GM18498 (cell line): Measurements from ENCODE around the gene SRSF8.
A peak's percentile ranks its signal among the peaks of the same experiment; 100 is the strongest.
"Not testable (repeated sequence)": the region's sequence is repeated elsewhere in the genome, so short reads cannot be mapped to it uniquely, and the experiment has no call there.

Source experiments
- ATAC-seq: cut with Tn5 transposase; IDR thresholded peaks from one replicate; pipeline ENCODE4 v1.9.1; 2021; ENCODE audit warnings: mild to moderate bottlenecking, moderate library complexity; ENCODE audit not compliant: unreplicated experiment

Gene SRSF8

DNA sequence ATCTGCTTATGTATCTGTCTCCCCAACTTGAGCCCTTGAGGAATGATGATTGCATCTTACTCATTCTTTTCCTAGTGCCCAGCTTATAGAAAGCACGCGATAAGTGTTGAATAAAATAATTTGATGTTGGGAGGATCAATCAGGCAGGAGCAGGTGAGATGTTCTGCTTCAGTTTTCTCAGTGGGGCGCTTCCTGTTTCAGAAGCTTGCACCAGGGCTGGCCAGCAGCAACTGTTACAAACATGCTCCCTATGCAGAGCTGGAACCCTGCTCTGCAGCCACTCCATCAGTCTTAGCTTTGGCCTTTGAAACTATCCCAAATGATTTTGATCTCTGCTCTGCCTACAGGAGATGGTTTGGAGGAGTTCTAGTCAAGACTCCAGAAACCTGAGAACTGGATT lies 26.8 kb downstream of the SRSF8 start:
- no peak for ATAC-seq

GRCh38 chr11:95095858-95096587 lies 29.3 kb downstream of the SRSF8 start:
- peak; percentile 84 for ATAC-seq

- no peak for ATAC-seq
Observed at GRCh38 chr11:95097209-95097608, 30.5 kb downstream of the SRSF8 start.

GRCh38 chr11:95098826-95099225 lies 32.1 kb downstream of the SRSF8 start:
- ATAC-seq: no peak

DNA sequence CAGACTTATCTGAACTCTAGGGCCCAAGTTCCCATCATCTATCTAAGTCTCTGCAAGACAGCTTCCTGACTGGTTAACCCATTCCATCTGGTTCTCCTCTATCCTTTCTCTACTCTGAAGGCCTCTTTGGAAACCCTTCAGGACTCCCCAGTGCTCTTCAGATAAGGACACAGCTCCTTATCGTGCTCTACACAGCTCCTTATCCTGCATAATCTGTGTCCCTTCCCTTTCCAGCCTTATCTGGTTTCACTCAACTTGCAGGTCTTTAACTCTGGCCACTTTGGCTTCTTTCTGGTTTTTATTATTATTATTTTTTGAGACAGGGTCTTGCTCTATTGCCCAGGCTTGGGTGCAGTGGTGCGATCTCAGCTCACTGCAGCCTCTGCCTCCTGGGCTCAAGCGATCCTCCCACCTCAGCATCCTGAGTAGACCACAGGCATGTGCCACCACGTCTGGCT lies 33.5 kb downstream of the SRSF8 start:
- no peak for ATAC-seq

- ATAC-seq: no peak
Observed at GRCh38 chr11:95100856-95101507, 34.3 kb downstream of the SRSF8 start.

DNA sequence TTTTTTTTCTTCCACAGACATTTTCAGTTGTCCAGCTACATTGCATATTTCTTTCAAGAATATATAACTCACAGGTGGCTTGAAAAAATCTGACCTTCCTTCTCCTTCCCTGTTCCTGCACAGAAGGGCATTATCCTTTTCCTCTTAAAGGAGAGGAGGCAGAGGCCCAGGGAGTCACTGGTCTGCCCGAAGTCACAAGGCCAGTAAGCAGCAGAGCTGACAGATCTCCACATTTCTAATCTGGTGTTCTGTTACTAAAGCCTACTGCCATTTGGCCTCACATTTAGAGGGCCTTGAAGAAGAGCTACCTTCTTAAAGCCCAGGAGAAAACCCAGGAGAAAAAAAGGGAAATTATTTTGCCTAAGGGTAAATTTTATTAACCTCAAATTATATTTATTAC lies 35.2 kb downstream of the SRSF8 start:
- no peak for ATAC-seq

- ATAC-seq: no peak
Observed at GRCh38 chr11:95102733-95103132, 36.0 kb downstream of the SRSF8 start.

DNA sequence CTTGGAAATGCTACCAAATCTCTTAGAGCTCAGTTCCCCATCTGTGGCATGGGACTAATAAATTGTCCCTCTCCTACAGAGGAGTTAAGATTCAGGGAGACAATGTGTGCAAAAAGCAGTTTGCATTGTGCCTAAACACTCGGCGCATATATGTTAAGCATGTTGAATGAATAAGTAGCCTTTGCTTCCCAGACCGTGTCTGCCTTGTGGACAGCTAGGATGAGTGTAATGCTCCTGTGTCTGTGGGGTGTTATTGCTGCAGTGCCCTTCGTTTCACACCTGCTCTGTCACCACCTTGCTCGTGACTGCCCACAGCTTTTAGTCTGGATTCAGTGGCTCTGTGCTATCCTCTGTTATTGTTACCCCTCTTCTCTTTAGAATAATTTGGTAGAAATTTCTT lies 37.0 kb downstream of the SRSF8 start:
- no peak for ATAC-seq

DNA sequence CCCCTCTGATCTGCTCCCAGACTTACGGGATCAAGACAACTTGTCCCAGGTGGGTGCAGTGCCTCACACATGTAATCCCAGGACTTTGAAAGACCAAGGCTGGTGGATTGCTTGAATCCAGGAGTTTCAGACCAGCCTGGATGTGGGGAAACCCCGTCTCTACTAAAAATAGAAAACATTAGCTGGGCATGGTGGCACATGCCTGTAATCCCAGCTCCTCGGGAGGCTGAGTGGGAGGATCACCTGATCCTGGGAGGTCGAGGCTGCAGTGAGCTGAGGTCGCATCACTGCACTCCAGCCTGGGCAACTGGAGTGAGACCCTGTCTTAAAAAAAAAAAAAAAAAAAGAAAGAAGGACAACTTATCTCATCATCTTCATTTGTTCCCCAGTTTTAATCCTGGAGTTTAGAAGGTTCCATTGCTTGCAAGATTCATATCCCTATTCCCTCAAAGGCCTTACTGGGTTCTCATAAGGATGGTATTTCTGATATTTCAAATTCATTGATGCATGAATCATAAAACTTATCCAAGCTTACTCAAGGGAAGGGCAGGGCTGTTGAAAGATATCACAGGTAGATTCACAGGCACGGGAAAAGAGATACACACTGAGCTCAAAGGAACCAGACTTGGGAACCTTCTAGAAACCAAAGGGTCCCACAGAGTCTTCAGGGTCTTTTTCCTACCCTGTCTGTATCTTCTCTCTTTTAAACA lies 37.6 kb downstream of the SRSF8 start:
- ATAC-seq: no peak

DNA sequence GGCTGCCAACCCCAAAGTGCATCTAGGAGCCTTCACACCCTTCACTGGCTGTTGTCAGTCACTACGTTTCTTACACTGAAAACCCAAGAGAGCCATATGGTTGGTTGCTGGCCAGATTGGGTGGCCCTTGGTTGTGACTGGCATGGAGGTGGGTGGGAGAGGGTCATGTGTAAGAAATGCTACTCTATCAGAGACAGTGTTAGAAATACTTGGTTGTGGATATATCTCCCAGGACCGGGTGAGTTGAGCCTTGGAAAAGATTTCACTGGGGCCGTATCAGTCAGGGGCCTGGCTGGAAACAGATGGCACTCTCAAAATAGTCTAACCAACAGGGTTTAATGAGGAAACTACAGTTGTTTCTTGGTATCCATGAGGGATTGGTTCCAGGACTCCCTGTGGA lies 38.1 kb downstream of the SRSF8 start:
- no peak for ATAC-seq

GRCh38 chr11:95108159-95108611 lies 41.5 kb downstream of the SRSF8 start:
- ATAC-seq: no peak

GRCh38 chr11:95108671-95109551 lies 42.2 kb downstream of the SRSF8 start:
- no peak for ATAC-seq

- not testable (repeated sequence) for ATAC-seq
Observed at GRCh38 chr11:95111471-95111870, 44.8 kb downstream of the SRSF8 start.

DNA sequence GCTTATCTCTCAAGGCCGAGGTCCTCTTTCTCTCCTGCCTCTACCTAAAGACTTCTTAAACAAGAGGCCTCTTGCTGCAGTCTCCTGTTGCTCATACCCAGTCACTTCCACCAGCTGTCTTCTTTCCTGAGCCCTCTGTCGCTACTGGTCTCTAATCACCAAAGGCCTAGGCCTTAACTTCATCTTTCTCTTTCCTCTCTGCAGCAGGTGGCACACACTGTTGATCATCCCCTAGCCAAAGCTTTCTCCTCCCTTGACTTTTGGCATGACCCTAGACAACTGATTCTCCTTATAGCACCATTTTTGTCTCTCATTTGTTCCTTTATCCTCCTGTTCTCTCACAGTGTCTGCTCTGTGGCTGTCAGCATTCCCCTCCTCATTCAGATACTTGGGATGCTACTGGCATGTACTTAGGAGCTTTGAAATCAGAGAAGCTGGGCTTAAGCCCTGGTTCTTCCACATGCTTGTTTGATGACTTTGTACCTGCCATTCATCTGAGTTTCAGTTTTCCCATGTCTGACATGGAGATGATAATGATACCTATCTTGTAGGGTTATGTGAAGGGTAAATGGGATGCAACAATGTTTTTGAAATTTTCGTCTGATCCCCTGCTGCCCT lies 45.3 kb downstream of the SRSF8 start:
- ATAC-seq: no peak

DNA sequence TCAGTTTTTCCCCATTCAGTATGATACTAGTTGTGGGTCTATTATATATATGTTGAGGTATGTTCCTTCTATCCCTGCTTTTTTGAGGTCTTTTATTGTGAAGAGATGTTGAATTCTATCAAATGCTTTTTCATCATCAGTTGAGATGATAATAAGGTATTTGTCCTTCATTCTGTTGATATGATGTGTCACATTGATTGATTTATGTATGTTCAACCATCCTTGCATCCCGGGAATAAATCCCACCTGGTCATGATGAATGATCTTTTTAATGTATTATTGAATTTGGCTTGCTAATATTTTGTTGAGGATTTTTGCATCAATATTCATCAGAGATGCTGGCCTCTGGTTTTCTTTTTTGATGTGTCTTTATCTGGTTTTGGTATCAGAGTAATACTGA lies 48.9 kb downstream of the SRSF8 start:
- ATAC-seq: no peak

DNA sequence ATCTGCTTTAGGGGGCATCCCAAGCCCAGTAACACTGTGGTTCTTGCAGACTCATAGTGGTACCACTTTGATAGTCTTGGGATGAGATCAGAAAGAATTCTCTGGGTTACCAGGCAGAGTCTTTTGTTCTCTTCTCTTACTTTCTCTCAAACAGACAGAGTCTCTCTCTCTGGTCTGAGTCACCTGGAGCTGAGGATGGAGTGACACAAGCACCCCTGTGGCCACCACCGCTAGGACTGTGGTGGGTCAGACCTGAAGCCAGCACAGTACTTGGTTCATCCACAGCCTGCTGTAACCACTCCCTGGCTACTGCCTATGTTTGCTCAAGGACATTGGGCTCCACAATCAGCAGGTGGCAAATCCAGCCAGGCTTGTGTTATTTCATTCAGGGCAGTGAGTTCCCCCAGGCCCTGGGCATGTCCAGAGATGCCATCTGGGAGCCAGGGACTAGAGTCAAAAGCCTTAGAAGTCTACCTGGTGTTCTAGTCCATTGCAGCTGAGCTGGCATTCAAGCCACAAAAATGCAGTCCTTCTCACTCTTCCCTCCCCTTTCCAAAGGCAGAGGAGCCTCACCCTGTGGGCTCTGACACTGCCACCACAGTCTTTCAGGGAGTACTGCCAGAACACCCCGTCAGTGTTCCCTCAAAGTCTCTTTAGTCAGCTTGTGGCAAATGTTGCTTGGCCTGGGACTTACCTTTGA lies 52.8 kb downstream of the SRSF8 start:
- no peak for ATAC-seq
